CD4-positive, alpha-beta T cell (primary cell): Measurements from ENCODE around the gene CHRNB2. TPM values are rescaled to one million over a fixed set of nuclear protein-coding genes. Genes with fewer than 3 reads are reported as not detected.

Experiments used
- total RNA-seq, 174 experiments: library from RNA in 2 of 174; stranded (reverse) in 2 of 174; gene quantifications; one replicate each; pipeline ENCODE4 v1.2.3 and lab custom pipeline; 2021 to 2026

CHRNB2 gene
- total RNA-seq, 2 experiments from 2014 or later, result not detected

Other genes starting within 250 kb of the CHRNB2 start
- not detected for gene AQP10, start 246.7 kb upstream of the CHRNB2 start, total RNA-seq
- 10 to 100 TPM; 72.7 to 80.7 TPM for gene ATP8B2, start 242.3 kb upstream of the CHRNB2 start, total RNA-seq
- 10 to 100 TPM; 31.7 to 35.0 TPM for gene IL6R, start 162.4 kb upstream of the CHRNB2 start, total RNA-seq
- gene TDRD10, start 65.6 kb upstream of the CHRNB2 start, total RNA-seq, result not detected
- not detected for gene SHE, start 65.4 kb upstream of the CHRNB2 start, total RNA-seq
- gene UBE2Q1, start 9.1 kb upstream of the CHRNB2 start, total RNA-seq, result 10 to 100 TPM; 78.7 to 82.3 TPM
- gene ADAR, start 40.4 kb downstream of the CHRNB2 start, total RNA-seq, result 100 to 1,000 TPM; 206 to 210 TPM